ENCODE measurements around the gene ASNSD1. TPM values are rescaled to one million over a fixed set of nuclear protein-coding genes. Genes with fewer than 3 reads are reported as not detected.

ASNSD1 gene
- total and polyA plus RNA-seq, 2 of the 13 experiments (the other 11 are each of a cell fraction or from before 2014, with no cell fraction given): 35.1 to 96.6 TPM

DNA sequence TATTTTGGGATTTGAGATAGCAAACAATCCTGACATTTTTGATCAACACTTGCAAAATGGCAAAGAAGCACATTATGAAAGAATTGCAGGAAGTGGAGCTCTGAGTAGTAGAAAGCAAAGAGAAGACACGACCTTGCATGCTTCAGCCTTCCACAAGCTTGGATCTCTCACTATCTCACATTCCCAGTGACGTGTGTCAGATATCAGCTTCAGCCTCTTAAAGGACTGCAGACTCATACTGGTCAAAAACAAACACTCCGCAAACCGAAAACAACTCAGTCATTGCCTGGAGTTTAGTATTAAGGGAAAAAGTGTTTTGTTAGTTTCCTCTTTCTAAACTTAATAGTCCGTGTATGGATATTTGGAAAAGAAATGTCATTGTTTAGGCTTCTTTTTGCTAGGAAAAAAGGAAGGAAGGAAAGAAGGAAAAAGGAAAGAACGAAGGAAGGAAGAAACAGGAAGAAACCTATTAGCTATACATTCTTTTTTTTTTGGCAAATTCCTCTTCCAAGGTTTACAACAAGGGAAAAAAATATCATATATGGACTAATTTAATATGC, 48.1 kb upstream of the ASNSD1 start (continued):
- TF ChIP-seq ZBED4 (CRISPR knock-in tag; IDR thresholded peaks at IDR 0.05; ENCODE audit: borderline replicate concordance) (no peak), GFI1 (CRISPR knock-in tag; IDR thresholded peaks at IDR 0.05; ENCODE audit: borderline replicate concordance) (no peak), ARID2 (CRISPR knock-in tag; IDR thresholded peaks at IDR 0.05; ENCODE audit: borderline replicate concordance) (no peak), ASH2L (IDR thresholded peaks at IDR 0.05; ENCODE audit: insufficient read length, low read depth, low read length) (no peak), ONECUT2 (CRISPR knock-in tag; IDR thresholded peaks at IDR 0.05) (no peak), PREB (CRISPR knock-in tag; IDR thresholded peaks at IDR 0.05) (no peak), NR1H2 (CRISPR knock-in tag; IDR thresholded peaks at IDR 0.05; ENCODE audit: borderline replicate concordance, low read depth) (no peak), BORCS8-MEF2B (CRISPR knock-in tag; IDR thresholded peaks at IDR 0.05) (no peak), ZC3H4 (CRISPR knock-in tag; IDR thresholded peaks at IDR 0.05; ENCODE audit: borderline replicate concordance) (no peak), NFIC (IDR thresholded peaks at IDR 0.05; ENCODE audit: low read length) (0 out of 2 replicates have a peak, but pooled peaks have one; percentile 24), MTF1 (CRISPR knock-in tag; IDR thresholded peaks at IDR 0.05) (no peak), NFE2L1 (CRISPR knock-in tag; IDR thresholded peaks at IDR 0.05; ENCODE audit: borderline replicate concordance) (no peak), FOSL2 (CRISPR knock-in tag; IDR thresholded peaks at IDR 0.05) (peak; percentile 79), YY1 (IDR thresholded peaks at IDR 0.05; ENCODE audit: insufficient read depth, insufficient replicate concordance, low read depth, low read length) (no peak), ARNT2 (CRISPR knock-in tag; IDR thresholded peaks at IDR 0.05; ENCODE audit: low read depth) (no peak), IRF2 (CRISPR knock-in tag; IDR thresholded peaks at IDR 0.05) (no peak), E2F5 (CRISPR knock-in tag; conservative IDR thresholded peaks at IDR 0.05) (no peak), GABPB1 (CRISPR knock-in tag; IDR thresholded peaks at IDR 0.05) (no peak), SPEN (CRISPR knock-in tag; IDR thresholded peaks at IDR 0.05; ENCODE audit: low read depth) (no peak)
- TF ChIP-seq, protein P1, sequence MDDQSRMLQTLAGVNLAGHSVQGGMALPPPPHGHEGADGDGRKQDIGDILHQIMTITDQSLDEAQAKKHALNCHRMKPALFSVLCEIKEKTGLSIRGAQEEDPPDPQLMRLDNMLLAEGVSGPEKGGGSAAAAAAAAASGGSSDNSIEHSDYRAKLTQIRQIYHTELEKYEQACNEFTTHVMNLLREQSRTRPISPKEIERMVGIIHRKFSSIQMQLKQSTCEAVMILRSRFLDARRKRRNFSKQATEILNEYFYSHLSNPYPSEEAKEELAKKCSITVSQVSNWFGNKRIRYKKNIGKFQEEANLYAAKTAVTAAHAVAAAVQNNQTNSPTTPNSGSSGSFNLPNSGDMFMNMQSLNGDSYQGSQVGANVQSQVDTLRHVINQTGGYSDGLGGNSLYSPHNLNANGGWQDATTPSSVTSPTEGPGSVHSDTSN (CRISPR knock-in tag; IDR thresholded peaks at IDR 0.05; ENCODE audit: borderline replicate concordance): no peak

Data from HepG2 (cell line).